Measurements from ENCODE around the gene TMEM163.

- TF ChIP-seq GATA2 (IDR thresholded peaks at IDR 0.05; ENCODE audit: low read depth, low read length) (no peak), GATA3 (IDR thresholded peaks at IDR 0.05; ENCODE audit: low read depth, low read length) (no peak)
These were observed 41.8 kb downstream of the TMEM163 start for GRCh38 chr2:134676960-134677359.
